HG02981 (cell line): ENCODE data around the gene NACAD.
A peak's percentile ranks its signal among the peaks of the same experiment; 100 is the strongest.
"Not testable (repeated sequence)": the region's sequence is repeated elsewhere in the genome, so short reads cannot be mapped to it uniquely, and the experiment has no call there.

Experiments used
- ATAC-seq: cut with Tn5 transposase; IDR thresholded peaks from one replicate; pipeline ENCODE4 v1.9.1; 2021; ENCODE audit warnings: mild to moderate bottlenecking, moderate library complexity; ENCODE audit not compliant: unreplicated experiment

The NACAD gene

DNA sequence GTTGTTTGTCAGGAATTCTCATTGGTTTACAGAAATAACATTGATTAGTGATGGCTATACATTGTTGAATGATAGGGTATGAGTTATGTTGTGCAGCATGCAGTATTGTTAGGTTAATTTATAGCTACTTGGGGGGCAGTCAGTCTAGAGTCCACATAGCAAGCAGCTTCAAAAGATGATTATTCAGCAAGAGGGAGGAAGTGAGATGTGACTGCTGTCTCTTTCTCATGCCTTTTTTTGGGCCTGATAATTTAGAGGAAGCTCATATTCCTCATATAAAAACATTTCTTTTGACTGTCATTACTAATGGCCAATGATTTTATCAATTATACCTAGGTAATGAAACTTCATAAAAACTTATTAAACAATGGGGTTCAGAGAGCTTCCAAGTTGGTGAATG lies 26.2 kb upstream of the NACAD start:
- ATAC-seq = no peak

GRCh38 chr7:45114257-45114656 lies 25.5 kb upstream of the NACAD start:
- not testable (repeated sequence) for ATAC-seq

GRCh38 chr7:45112648-45113047 lies 23.9 kb upstream of the NACAD start:
- no peak for ATAC-seq

DNA sequence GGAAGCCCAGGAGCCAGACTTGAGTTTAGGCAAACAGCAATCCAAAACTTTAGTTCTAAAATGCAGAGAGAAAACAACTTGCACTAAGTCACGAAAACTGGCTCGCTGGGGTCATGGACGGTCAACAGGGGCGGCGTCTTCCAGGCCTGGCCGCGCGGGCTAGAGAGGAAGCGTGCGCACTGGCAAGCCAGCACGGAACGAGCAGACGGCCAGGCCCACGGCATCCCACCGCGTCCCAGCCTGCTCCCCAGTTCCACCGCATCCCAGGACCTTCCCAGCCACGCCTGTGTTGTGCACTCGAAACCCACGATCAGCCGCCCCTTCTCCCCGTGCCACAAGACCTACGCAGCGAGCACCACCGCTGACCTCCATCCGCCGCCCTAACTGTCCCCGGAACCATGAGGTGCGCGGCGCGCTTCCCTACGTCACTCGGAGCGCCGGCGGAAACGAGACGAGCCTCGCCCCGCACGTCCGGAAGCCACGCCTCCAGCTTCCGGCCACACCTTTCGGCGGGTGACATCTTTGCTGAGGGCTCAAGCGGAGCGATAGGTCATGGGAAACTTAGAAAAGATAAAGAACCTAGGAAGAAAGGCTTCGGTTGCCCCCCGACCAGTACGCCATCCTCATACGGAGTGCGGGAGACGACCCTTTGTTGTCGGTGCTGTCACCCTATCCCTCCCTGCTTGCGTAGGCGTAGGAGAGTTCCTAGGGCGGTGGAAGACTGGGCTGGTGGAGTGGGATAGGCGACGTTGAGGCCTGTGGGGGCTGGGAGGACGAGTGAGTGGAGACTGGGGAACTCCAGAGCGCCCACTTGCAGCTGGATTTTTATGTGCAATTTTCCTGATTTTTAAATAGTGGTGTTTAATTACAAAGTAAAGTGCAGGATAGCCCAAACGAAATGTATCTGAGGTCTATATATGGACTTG lies 22.8 kb upstream of the NACAD start, which contains the start of gene TBRG4:
Gene TBRG4 (minus strand): TSS at position 400 of the 926 bp plus-strand sequence. CDS start 2,460 bp downstream, outside the sequence.
- ATAC-seq = peak; percentile 94

DNA sequence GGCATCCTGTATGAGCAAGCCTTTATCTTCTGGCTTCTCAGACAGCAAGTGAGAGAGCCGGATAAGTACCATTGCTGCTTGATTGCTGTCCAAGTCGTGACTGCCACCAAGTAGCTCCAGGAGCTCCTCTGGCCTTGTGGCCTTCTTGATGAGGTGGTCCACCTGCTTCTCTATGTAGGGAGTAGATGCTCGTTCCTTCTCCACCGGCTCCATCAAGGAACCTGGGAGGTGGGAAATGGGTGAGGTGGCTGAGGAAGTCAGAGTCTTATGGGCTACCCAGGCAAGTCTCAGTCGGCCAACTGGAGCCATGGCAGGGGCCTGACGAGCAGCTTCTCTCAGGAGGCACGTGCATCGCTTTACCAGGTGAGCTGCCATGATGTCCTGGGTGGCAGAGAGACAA lies 20.1 kb upstream of the NACAD start:
- no peak for ATAC-seq

DNA sequence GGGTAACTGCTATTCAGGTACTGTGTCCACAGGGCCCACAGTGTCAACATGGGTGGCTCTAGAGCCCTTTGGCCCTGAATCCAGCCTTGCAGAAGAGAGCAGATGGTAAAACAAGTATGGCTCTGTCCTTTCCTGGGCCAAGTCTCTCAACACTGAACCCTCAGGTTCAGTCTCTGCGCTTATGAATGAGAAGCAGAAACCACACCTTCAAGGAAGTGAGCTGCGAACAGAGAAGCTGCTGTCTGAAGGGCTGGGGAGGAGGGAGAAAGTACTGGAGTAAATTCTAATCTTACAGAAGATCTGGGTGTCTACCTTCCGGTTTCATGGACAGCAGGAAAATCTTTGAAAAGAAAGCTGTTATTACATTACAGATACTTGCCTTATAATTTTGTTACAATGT lies 18.6 kb upstream of the NACAD start:
- ATAC-seq = no peak

DNA sequence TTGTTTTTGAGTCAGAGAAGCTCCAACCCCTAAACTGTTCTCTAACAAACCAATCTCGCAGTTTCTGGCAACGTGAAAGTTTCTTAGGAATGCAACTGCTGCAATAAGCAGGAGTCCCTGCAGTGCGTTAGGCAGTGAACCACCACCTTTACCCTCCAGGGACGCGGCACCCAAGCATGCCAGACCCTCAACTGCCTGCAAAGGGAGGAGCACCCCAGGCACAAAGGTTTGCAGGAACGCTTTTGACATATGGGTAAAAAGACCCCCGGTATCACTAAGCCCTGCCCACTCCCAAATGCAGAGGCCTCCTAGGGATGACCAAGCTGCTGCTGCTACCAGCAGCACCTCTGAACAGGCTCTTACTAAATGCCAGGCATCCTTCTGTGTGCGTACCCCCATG lies 18.1 kb upstream of the NACAD start:
- no peak for ATAC-seq

DNA sequence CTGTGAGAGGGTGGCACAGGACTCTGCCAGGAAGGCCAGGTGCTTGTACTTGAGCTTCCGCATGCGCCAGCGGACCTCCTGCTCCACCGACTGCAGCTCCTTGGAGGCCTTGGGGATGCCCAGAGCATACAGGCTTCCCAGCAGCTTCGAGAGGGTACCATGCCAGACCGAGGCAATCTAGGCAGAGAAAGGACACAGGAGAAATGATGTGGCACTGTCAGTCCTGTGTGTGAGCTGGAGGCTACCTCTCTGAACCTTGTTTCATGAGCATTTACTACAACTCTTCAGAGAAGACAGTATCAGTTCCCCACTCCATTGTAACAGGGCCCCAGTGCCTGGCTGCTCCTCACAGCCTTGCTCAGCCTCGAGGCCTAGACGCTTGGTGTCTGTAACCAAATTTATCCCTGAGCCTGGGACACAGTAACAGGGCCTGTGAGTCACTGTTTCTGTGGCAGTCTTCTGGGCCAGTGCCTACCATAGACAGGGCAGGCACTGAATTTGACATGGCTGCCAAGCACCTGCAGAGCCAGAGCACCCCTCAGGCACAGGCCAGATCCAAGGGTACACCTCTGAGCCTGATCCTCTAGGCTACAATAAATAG lies 16.9 kb upstream of the NACAD start:
- no peak for ATAC-seq

DNA sequence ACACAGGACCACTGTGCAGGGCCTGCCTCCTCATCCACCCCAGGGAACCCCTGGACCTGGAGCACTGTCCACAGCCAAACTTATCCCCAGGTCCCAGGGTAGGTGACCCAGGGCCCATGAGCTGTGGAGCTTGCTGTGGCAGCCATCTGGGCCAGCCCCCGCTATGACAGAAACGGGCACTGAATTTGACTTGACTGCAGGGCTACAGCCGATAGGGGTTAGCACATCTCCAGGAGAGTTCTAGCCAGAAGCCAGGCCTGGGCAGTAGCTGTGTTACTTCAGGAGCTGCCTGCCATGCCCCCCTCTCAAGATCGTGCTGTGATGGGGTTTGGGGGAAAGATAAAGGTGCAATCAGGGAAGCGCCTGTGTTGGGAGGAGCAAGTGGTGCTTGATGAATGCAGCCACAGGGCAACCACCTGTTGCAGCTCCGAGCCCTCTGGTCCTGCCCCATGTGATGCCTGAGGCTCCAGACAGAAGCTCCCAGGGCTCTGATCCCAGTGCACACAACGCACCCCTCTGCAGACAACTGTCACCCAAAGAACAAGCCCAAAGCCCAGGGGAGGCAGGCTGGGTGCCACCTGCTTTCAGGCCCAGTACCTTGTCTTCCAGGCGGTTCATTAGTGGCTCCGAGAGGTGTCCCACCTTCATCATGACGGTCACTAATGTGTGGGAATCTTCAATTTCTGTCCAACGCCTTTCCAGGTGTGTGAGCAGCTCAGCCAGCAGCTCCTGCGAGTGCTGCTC lies 16.2 kb upstream of the NACAD start:
- ATAC-seq = no peak

DNA sequence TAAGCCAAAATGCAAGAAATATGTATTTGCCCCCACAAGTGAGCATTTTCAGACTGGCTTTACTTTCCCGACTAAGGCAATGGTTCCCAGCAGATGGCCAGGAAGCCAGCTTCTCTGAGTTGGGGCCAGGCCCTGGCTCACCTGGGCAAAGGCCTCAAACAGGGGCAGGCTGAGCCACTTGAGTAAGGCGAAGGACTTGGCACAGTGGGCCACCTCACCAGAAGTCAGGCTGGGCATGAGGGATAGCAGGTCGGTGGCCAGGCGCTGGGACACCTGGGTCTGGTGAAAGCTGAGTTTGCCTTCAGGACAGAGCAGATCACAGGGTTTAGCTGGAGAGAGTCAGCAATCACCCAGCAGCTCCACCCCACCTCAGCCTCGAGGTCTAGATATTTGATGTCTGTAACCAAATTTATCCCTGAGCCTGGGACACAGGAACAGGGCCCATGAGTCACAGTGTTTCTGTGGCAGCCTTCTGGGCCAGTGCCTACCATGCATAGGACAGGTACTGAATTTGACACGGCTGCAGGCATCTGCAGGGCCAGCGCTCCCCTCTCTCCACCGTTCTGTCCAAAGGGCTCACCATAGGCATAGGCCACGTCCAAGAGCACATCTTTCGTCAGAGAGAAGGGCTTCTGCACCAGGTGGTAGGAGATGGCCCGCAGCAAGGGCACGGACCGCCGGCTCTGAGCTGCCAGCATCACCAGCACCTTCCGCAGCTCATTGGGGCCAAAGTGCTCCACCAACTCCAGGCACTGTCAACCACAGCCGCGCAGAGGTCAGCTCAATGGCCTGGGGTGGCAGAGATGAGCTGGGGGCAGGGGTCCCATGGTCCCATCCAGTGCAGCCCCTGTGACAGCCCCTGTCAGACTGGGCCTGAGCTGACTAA lies 15.4 kb upstream of the NACAD start:
- ATAC-seq = no peak

DNA sequence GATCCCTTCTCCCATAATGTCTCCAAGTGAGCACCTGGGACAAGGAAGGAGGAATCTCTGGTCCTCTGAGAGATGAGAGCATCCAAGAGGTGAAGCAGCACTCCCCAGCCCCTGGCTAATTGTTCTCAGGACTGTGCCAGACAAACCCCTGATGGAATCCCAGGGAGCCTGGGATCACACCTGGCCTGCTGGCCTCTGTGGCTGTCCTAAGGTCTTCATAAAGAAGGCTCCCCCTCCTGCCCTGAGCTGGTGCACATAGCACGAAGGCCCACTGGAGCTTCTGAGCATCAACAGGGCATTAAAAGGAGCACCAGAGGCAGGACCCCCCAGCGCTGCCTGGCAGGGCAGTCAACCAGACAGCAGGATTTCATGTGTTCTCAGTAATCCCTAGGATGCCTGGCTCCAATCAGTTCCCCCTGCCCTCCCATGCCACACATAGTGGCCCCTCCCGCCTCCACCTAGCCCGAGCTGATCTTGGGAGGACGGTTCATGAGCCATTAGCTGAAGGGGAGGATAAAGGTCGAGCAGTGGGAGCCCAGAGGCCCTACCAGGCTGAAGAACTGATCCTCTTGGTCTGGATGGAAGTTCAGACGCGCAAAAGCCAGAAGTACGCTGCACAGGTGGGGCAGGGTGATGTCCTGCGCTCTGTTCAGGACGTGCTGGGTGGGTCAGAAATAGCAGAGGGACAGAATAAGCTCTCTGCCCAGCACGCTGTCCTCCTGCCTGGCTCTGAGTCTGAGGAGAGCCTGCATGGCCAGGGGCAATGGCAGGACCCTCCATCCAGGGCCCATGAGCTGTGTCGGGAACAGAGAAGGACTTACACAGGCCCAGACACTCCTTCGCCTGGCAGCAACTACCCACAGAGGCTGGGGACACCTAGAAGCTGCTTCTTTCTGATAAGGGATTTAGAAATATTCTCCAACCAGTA lies 14.3 kb upstream of the NACAD start:
- no peak for ATAC-seq

GRCh38 chr7:45101748-45102147 lies 13.0 kb upstream of the NACAD start:
- ATAC-seq = no peak

- ATAC-seq = no peak
Observed at GRCh38 chr7:45100761-45101480, 12.2 kb upstream of the NACAD start.

GRCh38 chr7:45099891-45100760 lies 11.4 kb upstream of the NACAD start:
- ATAC-seq = no peak

- no peak for ATAC-seq
Observed at GRCh38 chr7:45098983-45099839, 10.4 kb upstream of the NACAD start.

GRCh38 chr7:45092931-45093235 lies 4.1 kb upstream of the NACAD start:
- no peak for ATAC-seq
